ENCODE data around the gene PDZRN3.

PDZRN3 gene

DNA sequence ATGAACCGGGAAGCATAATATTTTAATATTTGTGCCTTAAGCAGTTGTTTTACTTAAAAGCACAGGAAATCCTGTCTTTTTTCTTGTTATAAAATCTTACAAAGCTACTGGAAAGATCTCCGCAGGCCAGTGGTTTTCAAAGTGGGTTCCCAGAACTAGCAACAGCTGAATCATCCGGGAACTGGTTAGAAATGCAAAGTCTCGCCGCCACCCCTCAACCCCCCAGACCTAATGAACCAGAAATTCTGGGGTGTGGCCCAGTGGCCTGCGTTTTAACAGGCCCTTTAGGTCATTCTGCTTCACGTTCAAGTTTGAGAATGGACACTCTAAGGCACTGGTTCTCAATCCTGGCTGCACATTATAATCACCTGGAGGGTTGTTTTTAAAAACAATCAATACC, 74.7 kb downstream of the PDZRN3 start:
- DNase-seq = no peak

DNA sequence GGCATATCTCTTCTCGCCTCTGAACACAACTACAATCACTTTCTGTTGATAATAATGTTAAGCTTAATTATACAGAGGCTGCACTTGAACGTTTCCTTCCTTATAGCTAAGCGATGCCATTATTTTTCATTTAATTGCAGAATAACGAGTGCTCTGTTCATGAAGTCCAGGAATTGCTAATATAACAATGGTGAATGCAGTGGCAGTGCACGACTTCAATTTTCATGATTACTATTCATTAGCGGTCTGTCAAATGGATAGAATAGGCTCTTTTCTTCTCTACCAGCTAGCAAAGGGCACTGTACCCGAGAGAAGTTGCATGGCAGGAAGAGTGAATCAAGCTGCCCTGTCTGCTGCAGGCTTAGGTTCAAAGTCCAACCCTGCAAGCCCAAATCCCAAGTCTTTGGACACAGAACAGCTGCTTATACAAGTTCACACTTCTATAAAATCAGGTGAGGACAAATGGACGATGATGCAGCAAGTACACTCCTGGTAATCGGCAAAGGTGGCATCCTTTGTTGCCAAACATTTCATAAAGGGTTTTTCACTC, 75.6 kb downstream of the PDZRN3 start:
- DNase-seq = no peak

DNA sequence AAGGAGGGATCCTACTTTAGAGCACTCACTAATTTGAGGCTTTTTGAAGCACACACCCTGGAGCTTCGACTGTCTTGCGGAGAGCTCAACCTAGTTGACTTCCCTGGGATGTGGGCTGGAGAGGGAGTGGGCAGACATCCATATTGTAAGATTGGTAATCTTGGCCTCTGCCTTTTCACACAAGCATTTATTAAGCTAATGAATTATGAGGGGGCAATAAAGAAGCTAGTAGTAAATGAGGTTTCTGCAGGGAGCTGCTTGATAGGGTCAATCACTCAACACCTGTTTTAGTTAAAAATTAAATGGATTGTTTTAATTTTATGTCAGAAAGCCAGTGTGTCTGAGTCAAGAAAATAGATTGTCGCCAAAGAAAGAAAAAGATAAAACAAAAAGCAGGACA, 76.3 kb downstream of the PDZRN3 start:
- DNase-seq = no peak

DNA sequence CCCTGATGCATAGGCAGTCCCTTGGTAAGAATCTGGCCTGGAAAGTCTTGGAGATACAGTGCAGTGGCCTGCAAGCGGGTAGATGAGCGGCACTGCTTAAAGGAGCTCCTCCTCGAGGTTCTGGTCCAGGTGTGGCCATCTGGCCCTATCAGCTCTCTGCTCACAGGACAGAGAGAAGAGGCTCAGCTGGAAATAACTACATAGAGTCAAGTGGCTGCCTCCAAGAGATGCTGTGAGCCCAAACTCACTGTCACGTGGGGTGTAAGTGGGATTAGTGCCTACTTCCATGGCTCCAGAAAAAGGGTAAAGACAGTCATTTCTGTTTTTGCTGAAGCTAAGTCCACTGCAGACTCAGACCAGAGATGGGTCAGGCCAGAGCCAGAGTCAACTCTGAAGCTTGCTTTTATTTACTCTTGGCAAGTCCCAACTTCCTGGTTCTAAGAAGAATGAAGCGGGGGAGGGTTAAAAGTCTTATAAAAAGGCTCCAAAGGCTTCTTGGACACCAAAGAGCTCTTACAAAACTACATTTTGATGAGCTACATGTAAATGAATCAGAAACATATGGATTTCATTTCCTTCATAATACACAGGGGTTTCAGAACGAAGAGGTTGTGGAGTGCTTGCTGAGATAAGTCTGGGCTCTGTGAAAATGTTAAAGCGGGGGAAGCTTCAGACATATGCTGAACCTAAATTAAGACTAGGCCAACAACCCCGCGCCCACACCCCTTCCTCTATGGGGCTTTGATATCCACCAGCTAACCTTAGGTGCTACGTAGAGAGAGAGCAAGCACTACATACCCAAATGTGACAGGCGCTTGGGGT, 77.1 kb downstream of the PDZRN3 start:
- no peak for DNase-seq

DNA sequence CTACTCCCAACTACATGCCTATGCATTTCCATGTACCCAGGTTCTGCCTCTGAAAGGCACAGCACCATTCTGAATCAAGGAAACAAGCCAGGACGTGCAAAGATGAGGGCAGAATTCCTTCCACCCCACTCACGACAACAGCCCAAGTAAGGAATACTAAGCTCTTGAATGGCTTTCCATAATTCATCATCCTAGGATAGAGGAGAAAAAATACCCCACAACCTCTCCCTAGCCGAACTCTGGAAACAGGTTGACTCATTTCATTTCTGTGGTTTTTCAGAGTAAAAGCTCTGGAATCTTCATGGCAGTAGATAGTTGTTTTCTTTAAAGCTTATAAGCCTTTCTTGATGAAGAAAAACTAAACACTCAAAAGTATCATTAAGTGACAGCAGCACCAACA, 77.8 kb downstream of the PDZRN3 start:
- no peak for DNase-seq

DNA sequence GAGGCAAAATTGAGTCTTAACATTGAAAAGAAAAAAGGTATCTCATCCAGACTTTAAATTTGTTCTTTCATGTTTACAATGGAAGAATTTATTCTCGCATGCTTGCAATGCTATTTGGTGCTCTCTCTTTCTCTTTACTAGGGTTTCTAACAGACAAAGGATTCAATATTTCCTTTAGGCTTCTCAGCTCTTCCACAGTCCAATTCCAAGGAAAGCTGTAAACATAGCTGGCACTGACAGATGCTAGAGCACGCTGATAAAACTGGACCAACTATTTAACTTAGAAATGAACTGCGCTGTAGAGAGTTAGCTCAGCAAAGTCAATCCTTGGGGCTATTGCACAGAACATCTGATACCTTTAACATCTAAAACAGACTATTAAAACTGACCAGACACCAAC, 81.3 kb downstream of the PDZRN3 start:
- DNase-seq = no peak

DNA sequence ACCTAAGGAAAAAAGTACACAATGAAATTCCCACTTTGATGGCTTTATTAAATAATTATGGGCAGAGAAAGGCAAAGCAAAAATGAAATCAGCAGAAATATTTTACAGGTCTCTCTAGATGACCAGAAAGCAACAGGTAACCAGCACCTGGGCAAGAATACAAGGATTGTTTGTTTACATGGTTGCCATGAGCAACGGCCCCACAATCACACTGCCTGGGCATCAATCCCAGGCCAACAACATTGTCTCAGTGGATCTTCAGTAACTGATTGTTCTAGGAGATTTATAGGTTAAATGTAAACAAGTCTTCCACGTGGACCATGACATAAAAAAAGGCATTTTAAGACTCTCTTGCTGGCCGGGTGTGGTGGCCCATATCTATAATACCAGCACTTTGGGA, 82.6 kb downstream of the PDZRN3 start:
- DNase-seq = no peak

DNA sequence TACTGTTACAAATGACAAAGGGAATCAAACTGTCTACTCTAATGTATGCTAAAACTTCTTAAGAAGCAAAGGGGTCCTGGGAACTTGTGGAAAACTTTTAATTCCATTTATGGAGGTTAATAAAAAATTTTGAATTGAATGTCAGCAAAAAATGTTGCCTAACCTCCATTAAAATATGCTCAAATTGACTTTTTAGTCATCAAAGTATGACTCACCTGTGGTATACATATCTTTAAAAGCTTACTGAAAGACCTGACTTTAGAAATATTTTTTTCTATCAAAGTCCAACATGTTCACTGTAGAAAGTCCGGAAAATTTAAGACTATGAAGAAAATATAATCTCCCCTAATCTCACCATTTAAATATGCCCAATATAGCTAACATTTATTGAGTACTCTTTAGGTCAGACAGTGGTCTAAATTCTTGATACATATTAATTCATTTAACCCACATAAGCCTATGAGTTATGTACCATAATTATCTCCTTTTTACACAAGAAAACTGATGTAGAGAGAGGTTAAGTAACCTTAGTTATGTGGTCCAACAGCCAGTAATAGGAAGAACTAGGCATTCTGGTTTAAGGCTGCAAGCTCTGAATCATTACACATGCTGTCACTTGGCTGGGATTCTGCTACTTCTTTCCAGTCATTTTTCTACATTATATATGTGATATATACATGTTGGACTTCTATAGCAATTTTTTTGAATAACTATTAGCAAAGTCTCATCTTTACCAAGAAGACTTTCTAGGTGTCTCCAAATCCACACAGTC, 83.6 kb downstream of the PDZRN3 start:
- no peak for DNase-seq

DNA sequence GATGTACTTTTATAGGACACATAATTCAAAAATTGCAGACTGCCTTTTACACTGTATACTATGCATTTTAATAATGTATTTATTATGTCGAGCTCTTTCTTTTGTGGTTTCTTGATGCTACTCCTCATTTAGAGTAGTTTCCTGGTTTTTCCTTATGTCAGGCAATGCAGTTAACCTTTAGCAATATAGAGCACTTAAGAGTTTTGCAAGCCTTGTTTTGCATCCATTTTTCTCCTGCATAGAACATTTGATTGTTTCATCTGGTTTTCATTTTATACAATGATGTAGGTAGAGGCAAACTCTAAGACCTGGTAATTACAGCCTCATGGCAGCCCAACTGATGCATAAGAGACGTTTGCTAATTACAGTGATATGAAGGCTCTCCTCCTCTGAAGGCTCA, 86.3 kb downstream of the PDZRN3 start:
- no peak for DNase-seq

DNA sequence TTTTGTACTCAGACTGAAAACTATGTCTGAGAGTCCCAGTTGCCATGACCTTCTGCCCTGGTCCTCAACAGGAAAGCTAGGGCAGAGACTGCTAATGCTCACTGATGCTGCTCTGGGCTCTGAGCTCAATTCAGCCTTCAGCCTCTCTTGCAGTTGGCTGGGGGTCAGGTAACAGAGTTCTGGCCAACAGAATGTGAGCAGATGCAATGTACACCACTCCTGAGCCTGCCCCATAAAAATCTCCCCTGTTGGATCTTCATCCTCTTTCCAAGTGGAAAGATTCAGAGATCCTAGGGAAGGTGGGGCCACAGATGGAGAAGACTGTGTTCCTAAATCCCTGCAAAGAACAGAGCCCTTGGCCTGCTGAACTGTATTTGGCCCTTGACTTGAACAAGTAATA, 87.8 kb downstream of the PDZRN3 start:
- no peak for DNase-seq

DNA sequence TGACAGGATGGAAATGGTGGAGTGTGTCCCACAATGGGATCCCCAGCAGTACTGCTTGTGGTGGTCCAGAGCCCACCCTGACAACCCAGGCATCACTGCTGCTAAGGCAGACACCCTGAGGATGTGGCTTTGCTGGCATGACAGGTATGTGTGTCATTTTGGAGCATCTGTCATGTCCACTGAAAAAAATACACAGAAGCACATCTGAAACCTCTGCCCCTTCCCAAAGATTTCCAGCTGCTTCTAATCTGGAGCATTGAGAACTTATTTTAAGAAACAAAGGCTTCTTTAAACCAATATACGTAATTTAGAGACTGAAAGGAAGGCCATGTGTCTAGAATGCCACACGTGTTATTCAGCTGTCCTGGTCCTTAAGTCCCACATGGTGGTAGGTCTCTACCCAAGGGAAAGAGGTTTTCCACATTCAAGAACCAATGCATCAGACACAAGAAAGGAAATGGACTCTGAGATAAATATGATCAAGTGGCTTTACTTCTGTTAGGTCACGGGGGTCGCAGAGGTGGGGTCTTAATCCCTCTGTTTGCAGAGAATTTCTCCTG, 88.3 kb downstream of the PDZRN3 start:
- no peak for DNase-seq

DNA sequence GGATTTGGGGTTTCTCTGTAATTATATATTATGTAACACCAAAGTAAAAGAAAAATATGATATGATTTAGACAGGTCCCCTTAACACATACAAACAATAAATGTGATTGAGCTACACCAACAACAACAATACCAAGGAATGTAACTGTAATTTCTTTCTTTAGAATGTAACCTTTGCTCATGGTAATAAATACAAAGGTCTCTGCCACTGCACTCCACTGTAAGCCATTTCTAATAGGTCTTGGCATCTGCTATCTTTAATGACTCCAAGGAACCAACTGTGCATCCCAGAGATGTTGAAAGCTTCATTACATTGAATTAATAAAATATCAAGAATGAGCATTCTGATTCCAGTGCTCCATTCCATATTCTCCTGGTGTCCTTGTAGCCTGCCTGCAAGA, 88.8 kb downstream of the PDZRN3 start:
- DNase-seq = no peak

DNA sequence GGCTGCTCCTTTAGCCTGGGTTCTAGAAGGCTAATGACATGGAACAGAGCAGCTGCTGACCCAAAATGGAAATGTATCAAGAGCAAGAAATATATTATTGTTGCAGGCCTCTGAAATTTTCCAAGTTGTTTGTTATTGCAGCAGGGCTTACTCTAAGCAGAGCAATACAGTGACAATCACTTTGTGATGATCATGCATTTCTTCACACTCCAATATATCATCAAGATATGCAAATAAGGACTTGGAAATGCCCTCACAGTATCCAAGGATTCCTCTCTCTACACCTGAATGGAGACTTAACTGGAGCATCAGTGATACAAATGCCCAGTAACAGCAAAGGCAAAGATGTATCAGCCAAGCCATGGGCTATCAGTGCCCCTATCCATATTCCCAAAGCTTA, 89.6 kb downstream of the PDZRN3 start:
- no peak for DNase-seq

DNA sequence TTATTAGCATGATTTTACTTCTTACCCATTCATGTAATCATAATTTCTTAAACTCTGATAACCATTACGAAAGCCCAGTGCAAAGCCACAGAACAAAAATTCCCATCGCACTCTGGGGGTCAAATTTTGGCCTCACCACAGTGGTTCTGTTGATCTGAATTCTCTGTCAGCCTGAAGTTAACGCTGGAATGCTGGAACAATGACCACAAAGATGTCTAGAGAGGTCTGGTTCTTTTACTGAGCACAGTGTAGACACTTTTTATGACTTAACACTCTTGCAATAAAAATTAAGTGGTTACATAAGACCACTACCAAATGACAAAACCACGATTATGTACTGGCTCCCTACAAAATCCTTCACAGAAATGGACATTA, 94.7 kb downstream of the PDZRN3 start:
- no peak for DNase-seq

DNA sequence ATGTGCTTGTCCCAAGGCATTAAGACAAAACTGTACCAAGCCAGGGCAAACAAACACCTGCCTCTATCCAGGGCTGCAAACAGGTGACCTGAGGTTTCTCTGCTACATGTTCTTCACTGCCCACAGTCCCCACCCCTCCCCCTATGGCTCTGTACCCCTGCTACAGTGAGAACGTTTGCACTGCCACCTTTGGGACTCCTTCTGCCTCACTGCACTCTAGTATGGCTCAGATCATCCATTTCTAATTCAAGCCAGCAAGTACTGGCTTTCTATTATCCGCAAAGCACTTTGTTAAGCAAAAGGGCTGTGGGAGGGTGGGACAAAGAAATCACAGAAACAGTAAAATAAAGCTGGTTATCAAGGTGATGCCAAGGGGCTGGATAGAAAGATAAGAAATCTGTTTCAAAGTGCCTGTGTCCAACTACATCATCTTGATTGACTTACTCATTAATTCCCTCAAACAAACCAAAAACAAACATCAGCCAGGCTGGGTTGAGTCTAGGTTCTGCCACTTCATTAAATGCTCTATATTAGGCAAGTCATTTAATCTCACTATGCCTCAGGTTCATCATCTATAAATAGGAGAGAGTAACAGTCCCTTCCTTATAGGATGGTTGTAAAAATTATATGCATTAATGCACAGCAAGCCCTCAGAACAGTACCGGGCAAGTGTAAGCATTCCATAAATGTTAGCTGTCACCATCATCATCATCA, 95.3 kb downstream of the PDZRN3 start:
- no peak for DNase-seq

DNA sequence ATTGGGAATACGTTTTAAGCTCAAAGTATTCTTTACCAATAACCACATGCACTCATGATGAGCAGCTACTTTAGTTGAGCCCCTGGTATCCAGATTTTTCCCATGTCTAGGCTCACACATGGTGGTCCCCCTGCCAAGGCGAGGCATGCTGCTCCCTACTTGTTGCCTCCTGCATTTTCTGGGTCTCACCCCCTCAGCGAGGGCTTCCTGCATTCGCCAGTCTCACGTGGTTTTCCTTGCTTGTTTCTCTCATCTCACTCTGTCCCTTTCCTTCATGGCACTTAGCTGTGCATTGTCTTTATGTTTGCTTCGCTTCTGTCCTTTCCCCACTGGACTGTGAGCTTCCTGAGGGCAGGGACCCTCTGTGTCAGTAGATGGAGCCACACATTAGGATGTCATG, 99.2 kb downstream of the PDZRN3 start:
- no peak for DNase-seq

DNA sequence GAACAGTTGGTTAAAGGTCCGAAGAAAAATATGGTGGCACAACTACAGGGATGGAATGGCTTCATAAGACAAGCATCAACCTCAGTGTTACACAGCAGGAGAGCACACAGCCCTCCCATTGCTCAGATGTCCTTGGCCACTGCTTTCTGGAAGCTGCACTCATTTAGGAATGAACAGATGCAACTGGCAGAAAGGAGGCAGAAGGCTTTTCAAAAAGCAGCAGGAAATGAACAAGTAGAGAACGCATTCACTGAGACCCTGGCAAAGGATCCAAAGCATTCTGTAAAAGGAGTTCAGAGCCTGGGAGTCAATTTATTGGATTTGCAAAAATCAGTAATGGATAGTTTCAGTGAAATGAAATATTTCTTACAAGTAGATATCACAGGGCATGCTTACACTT, 101.1 kb downstream of the PDZRN3 start:
- no peak for DNase-seq

DNA sequence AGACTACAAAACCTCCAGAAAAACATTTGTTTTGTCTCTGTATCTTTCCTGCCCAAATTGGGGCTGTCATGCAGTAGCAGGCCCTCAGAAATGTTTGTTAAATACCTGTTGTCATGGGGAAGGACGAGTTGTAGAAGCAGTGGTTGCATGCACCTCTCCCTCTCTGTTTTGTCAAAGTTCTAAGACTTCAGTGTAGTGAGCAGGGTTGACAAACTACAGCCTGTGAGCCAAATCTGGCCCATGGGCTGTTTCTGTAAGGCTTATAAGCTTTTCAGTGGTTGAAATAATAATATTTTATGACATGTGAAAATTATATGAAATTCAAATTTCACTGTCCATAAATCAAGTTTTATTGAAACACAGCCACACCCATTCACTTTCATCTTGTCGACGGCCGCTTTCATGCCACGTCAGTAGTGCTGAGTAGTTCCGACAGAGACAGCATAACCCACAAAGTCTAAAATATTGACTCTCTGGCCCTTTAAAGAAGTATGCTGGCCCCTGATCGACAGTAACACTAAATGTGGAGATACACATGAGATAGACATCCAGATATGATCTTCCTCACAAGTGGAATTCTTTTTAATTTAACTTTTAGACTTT, 102.9 kb downstream of the PDZRN3 start:
- no peak for DNase-seq

DNA sequence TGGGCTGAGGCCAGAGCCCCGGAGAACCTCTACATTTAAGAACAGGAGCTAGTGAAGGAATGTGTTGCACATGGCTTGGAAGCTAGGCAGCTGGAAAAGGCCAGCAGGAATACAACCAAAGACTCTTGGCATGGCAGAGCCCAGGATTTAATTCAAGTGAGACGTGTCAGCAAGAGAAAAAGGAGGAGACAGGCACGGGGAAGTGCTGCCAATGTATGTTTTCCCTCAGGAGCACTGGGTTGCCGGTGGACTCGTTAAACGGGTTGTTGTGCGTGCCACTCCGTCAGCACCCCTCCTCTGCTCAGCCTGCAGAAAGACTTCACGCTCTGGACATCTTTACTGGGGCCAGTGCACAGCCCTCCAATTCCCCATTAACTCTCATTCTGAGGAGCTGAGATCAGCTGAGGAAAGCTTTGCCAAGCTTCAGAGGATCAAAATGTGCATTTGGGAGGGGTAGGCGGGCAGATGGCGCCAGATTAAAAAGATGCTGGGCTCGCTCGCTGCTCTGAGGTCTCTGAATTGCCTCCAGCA, 103.7 kb downstream of the PDZRN3 start:
- DNase-seq = no peak

DNA sequence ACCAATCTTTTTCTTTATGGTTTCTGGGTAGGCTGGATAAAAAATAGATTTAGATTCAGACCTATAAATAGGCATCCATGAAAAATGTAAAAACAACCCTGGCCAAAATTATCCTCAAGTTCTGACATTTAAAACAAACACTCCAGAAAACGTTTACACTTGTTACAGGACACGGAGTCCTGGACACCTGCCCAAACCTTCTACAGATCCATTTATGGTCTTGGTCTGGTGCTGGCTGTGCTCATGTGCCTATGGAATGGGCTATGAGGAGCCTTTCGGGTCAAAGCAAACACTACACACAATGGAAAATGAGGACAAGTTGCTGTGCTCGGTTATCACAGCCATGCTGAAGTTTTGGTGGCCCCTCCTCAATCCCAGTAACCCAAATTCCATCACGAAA, 108.1 kb downstream of the PDZRN3 start:
- DNase-seq = no peak

DNA sequence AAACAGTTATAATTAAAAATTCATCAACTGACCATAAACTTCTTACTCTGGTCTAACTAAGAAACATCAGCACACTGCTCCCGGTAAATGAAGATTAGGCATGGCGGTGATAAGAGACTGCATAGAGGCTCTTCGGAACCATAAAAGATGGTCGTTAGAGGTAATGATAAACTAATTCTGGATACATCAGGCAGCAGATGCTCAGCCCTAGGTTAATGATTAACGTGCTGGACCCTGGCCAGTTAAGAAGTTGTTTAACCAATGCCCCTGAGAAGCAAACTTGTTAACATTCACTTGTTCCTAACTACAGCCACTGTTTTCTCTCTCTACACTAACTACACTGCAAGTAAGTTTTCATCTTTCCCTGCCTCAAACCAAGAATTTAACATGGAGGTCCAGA, 111.5 kb downstream of the PDZRN3 start:
- no peak for DNase-seq

Data from stimulated activated CD4-positive, alpha-beta T cell treated with anti-CD3 and anti-CD28 coated beads, Interleukin-15, amount 100 ng/mL, for 24 hours (primary cell).